Esophagus muscularis mucosa (tissue), 4 donors: ENCODE measurements around the gene NAV2. TPM values are rescaled to one million over a fixed set of nuclear protein-coding genes. Genes with fewer than 3 reads are reported as not detected.

Experiments used
- DNase-seq: peaks from one replicate; pipeline ENCODE4 v3.0.0-alpha.2; 2017; ENCODE audit errors: extremely low spot score
- H3K27ac ChIP-seq, 4 donors: fragments of 200-600 bp; sonication (generic); replicated peaks in 1 of 4; 1 replicate in 3 of 4; 2 replicates in 1 of 4; pipeline ENCODE4 v1.5.1; 2016 to 2019; ENCODE audit warnings: mild to moderate bottlenecking in 1 of 4
- H3K27me3 ChIP-seq, 4 donors: fragments of 200-600 bp; sonication (generic); one replicate each; pipeline versions ENCODE4 v1.5.1 to v1.6.0; 2016 to 2019
- H3K36me3 ChIP-seq, 4 donors: fragments of 200-600 bp; sonication (generic); one replicate each; pipeline ENCODE4 v1.5.1; 2016 to 2019
- H3K4me1 ChIP-seq, 4 donors: fragments of 200-600 bp; sonication (generic); one replicate each; pipeline ENCODE4 v1.5.1; 2016 to 2019
- H3K4me3 ChIP-seq, 4 donors: fragments of 200-600 bp; sonication (generic); 1 replicate in 2 of 4; 2 replicates in 2 of 4; pipeline ENCODE4 v1.5.1; 2016 to 2019; ENCODE audit warnings: mild to moderate bottlenecking in 4 of 4, moderate library complexity in 1 of 4
- H3K9me3 ChIP-seq, 4 donors: fragments of 200-600 bp; sonication (generic); 1 replicate in 3 of 4; 2 replicates in 1 of 4; pipeline ENCODE4 v1.5.1; 2016 to 2019
- CTCF ChIP-seq, 3 experiments: fragments of 200-600 bp in 2 of 3; fragments of 450-650 bp in 1 of 3; sonication (generic) in 2 of 3; IDR thresholded peaks; one replicate each; pipeline ENCODE4 v1.5.1; 2017 to 2019; ENCODE audit warnings: antibody characterized with exemption in 3 of 3, mild to moderate bottlenecking in 2 of 3, moderate library complexity in 1 of 3
- EP300 ChIP-seq: sonication (generic); formaldehyde crosslinking; IDR thresholded peaks from one replicate; pipeline ENCODE4 v1.6.1; 2017; ENCODE audit warnings: antibody characterized with exemption
- POLR2A ChIP-seq: fragments of 450-650 bp; IDR thresholded peaks from one replicate; pipeline ENCODE4 v1.6.1; 2017; ENCODE audit warnings: antibody characterized with exemption, moderate library complexity, mild to moderate bottlenecking, low read depth
- POLR2AphosphoS5 ChIP-seq, 2 donors: sonication (generic); formaldehyde crosslinking; IDR thresholded peaks; one replicate each; pipeline ENCODE4 v1.6.1; 2017; ENCODE audit warnings: antibody characterized with exemption in 2 of 2
- WGBS: methylation state at CpG from one replicate; pipeline ENCODE4 v1.1.5; 2018; 5-methylcytosine and 5-hydroxymethylcytosine counted together
- intact Hi-C: fragments of 100-400 bp; cut with DNase I; formaldehyde crosslinking; loops from one replicate; pipeline ENCODE4 v1.15.1; 2023
- total RNA-seq, 4 donors: library from RNA; depleted of rRNA; stranded (reverse); fragments of >200 nt; gene quantifications; one replicate each; pipeline versions ENCODE4 v1.1.0 to v1.2.1, GENCODE V29; 2016

NAV2 gene
- total RNA-seq, 4 donors from 2014 or later: 21.9 to 57.0 (median 37.5) TPM

- Histone ChIP-seq H3K9me3 (no peaks in the 10 kb centered on the region), H3K27me3 (no peaks in the 10 kb centered on the region), H3K4me3 (no peak overlapping the region), H3K4me1 (peaks cover 8 to 73% (median 62%) of the 10 kb centered on the region in 4 donors), H3K27ac (peak overlapping the region in 1 of 4 donors; percentile 13), H3K36me3 (peaks cover 0 to 10% (median 0%) of the 10 kb centered on the region in 4 donors)
- 74% methylated on average over 5 of the region's 5 CpGs for WGBS
- no peak for TF ChIP-seq POLR2A
- no peak for TF ChIP-seq CTCF (IDR thresholded peaks at IDR 0.05)
- no peak for TF ChIP-seq POLR2AphosphoS5 (IDR thresholded peaks at IDR 0.05)
- DNase-seq: no peak
- intact Hi-C loops: no loop called here
Measured at GRCh38 chr11:19907008-19907579, 194.5 kb downstream of the NAV2 start.

DNA sequence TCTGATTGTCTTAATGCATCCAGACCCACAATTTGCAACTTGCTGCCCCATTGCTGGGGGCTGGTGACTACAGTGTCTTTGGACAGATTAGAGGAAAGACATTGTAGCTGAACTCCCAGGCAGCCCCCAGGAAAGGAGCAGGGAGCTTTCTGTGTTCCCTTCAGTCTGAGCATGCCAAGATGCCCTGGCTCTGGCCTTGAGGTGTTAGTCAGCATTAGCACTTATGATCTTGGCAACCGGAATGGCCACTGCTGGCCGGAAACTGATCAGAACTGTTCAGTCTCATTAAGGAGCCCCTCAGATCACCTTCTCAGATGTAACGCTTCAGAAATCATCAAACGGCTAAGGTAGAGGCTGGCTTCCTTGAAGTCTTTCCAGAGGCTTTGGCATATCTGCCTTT is 195.2 kb downstream of the NAV2 start:
- Histone ChIP-seq H3K27me3 (no peaks in the 10 kb centered on the region), H3K9me3 (no peaks in the 10 kb centered on the region), H3K4me3 (no peak overlapping the region), H3K27ac (peak overlapping the region in 1 of 4 donors; percentile 1), H3K36me3 (peaks cover 0 to 10% (median 0%) of the 10 kb centered on the region in 4 donors), H3K4me1 (peaks cover 10 to 73% (median 67%) of the 10 kb centered on the region in 4 donors)
- DNase-seq: no peak
- TF ChIP-seq CTCF (IDR thresholded peaks at IDR 0.05) (no peak), POLR2A (no peak), EP300 (no peak), POLR2AphosphoS5 (IDR thresholded peaks at IDR 0.05) (no peak)
- intact Hi-C loops: no loop called here
- WGBS: 56% methylated on average over 4 of the region's 4 CpGs

- Histone ChIP-seq H3K9me3 (no peaks in the 10 kb centered on the region), H3K27me3 (no peaks in the 10 kb centered on the region), H3K27ac (no peak overlapping the region), H3K36me3 (peaks cover 0 to 20% (median 6%) of the 10 kb centered on the region in 4 donors), H3K4me1 (peaks cover 14 to 62% (median 58%) of the 10 kb centered on the region in 4 donors), H3K4me3 (no peak overlapping the region)
- intact Hi-C loops: no loop called here
- TF ChIP-seq EP300 (no peak), POLR2AphosphoS5 (IDR thresholded peaks at IDR 0.05) (no peak), POLR2A (no peak), CTCF (IDR thresholded peaks at IDR 0.05) (no peak)
- 53% methylated on average over 1 of the region's 1 CpG for WGBS
- DNase-seq: no peak
Measured at GRCh38 chr11:19910931-19911330, 198.3 kb downstream of the NAV2 start.

DNA sequence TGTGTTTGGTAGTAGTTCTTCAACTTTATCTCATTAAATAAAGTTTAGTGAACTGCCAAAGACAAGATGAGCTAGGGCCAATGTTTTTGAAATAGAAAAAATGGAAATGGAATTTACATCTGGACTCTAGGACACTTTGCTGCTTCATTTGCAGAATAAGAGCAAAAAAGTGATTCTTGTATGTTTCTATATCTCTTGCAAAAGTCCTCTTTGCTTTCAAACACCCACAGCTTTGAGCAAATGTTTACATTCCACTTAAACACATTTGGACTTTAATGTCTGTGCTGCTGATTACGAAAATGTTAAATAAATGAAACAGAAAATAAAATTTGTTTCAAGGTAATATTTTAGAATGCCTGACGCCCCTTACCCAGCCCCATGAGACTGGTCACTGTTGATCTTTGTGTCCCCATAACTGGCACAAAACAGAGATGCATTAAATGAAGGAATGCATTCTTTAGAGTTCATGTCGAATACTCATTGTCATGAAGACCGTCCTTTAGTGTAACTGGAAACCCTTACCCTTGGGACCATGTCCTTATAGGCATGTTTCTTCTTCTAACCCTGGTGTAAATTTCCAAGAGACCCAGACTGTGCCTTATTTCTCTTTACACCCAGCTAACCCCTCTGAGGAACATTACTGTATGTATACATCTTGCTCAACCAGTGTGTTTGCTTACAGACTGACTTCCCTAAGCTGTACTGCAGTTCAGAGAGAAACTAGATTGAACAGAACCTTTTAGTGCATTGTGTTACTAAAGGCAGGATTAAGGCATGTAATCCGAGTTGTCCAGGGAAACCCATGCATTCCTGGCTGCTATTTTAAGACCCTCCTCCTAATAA is 199.7 kb downstream of the NAV2 start:
- TF ChIP-seq EP300 (no peak), POLR2A (no peak), POLR2AphosphoS5 (IDR thresholded peaks at IDR 0.05) (no peak), CTCF (IDR thresholded peaks at IDR 0.05) (no peak)
- intact Hi-C loops: no loop called here
- no peak for DNase-seq
- no peaks in the 10 kb centered on the region for H3K9me3 ChIP-seq
- peaks cover 14 to 50% (median 47%) of the 10 kb centered on the region in 4 donors for H3K4me1 ChIP-seq
- H3K36me3 ChIP-seq: peaks cover 0 to 18% (median 6%) of the 10 kb centered on the region in 4 donors
- no peak overlapping the region for H3K4me3 ChIP-seq
- H3K27me3 ChIP-seq: no peaks in the 10 kb centered on the region
- no peak overlapping the region for H3K27ac ChIP-seq
- 40% methylated on average over 5 of the region's 5 CpGs for WGBS
